ENCODE results near the gene CSMD2.

The CSMD2 gene

DNA sequence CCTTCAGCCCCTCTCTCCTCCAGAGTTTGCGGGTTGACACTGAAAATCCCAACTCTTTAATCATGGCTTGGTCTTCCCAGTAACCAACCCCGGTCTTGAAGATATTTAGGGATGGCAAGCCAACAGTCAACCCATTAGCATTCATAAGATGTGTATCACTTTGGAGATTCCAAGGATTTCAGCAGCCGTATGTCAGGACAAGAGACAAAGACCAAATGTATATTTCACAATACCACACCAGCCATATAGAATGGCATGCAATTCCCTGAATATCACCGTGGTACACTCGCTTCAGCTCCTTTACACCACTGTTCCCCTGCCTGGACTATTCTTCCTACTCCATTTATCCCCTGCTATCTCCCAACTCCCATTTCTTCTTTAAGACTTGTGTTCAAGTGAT lies 109.2 kb downstream of the CSMD2 start:
- TF ChIP-seq, protein P1, sequence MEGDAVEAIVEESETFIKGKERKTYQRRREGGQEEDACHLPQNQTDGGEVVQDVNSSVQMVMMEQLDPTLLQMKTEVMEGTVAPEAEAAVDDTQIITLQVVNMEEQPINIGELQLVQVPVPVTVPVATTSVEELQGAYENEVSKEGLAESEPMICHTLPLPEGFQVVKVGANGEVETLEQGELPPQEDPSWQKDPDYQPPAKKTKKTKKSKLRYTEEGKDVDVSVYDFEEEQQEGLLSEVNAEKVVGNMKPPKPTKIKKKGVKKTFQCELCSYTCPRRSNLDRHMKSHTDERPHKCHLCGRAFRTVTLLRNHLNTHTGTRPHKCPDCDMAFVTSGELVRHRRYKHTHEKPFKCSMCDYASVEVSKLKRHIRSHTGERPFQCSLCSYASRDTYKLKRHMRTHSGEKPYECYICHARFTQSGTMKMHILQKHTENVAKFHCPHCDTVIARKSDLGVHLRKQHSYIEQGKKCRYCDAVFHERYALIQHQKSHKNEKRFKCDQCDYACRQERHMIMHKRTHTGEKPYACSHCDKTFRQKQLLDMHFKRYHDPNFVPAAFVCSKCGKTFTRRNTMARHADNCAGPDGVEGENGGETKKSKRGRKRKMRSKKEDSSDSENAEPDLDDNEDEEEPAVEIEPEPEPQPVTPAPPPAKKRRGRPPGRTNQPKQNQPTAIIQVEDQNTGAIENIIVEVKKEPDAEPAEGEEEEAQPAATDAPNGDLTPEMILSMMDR (conservative IDR thresholded peaks at IDR 0.05; ENCODE audit: low read length), result no peak
- no peak for DNase-seq (ENCODE audit: low read depth)
- no peak overlapping the region for H3K4me3 ChIP-seq (ENCODE audit: low read length)

DNA sequence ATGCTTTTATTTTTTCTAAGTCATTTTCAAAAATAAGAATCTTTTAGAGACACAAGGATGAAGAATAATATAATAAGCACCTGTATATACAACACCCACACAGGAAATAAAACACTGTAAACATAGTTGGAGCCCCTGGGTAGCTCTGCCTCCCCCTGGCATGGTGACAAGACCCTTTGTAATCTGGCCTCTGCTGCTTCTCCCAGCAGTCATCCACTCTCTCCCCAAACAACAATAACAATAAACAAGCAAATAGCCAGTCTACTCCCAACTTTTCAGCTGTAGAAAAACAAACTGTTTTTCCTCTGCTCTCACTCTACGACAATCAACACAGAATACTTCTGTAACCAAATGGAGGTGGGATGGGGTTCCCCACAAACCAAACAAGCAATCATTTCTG lies 110.1 kb downstream of the CSMD2 start:
- no peak for DNase-seq (ENCODE audit: low read depth)
- H3K4me3 ChIP-seq (ENCODE audit: low read length), result no peak overlapping the region
- TF ChIP-seq, protein P1 (conservative IDR thresholded peaks at IDR 0.05; ENCODE audit: low read length), result no peak

DNA sequence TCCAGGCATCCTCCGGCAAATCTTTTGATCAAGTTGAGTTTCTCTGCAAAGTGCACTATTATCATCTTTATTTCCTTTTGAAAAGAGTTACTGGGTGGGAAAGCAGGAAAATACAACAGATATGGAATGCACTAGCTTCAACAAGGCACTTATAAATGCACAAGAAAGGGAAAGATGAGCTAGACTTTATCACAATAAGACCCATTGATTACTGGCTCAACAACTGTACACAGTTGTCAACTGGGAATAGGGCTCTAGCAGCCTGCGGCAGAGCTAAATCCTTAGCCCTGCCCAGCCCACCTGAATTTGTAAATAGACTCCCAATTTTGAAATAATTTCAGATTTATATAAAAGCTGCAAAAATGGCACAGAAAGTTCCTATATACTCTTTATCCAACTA lies 111.4 kb downstream of the CSMD2 start:
- TF ChIP-seq, protein P1 (conservative IDR thresholded peaks at IDR 0.05; ENCODE audit: low read length), result no peak
- DNase-seq (ENCODE audit: low read depth), result no peak
- no peak overlapping the region for H3K4me3 ChIP-seq (ENCODE audit: low read length)

DNA sequence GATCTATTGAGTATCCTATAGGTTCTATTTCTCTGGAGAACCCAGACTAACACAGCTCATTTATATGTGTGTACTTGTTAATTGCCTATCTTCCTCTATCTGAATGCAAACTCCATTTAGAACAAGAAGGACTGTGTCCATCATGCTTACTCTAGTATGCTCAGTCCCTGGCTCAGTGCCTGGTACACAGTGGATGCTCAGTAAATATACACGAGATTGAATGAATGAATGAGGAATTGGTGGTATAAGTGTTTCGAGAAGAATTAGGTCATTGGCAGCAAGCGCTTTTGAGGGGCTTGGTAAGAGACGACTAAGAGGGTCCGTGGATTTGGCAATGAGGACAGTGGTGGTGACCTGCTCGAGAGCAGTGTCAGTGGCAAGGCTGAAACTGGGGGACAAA lies 112.5 kb downstream of the CSMD2 start:
- DNase-seq (ENCODE audit: low read depth), result no peak
- H3K4me3 ChIP-seq (ENCODE audit: low read length), result no peak overlapping the region
- TF ChIP-seq, protein P1 (conservative IDR thresholded peaks at IDR 0.05; ENCODE audit: low read length), result no peak

DNA sequence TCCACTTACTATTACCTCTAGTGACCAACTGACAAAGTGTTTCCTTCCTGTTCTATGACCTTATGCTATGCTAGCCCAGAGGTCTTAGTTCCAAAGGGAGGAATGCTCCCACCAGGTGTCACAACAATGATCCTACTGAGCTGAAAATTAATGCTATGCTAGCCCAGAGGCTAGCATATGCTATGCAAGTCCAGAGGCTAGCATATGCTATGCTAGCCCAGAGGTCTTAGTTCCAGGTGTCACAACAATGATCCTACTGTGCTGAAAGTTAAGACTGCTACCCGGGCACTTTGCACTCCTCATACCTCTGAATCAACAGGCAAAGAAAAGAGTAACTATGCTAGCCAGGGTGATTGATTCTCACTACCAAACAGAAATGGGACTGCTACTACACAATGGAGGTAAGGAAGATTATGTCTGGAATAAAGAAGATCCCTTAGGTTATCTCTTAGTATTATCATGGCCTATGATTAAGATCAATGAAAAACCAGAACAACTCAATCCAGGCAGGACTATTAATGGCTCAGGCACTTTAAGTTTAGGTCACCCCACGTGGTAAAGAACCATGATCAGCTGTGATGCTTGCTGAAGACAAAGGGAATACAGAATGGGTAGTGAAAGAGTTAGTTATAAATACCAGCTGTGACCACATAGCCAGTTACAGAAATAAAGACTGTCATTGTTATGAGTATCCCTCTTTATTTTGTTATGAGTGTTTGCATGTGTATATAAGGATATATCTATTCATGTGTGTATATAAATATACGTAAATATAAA lies 114.1 kb downstream of the CSMD2 start:
- no peak for DNase-seq (ENCODE audit: low read depth)
- no peak overlapping the region for H3K4me3 ChIP-seq (ENCODE audit: low read length)
- TF ChIP-seq, protein P1 (conservative IDR thresholded peaks at IDR 0.05; ENCODE audit: low read length), result no peak

DNA sequence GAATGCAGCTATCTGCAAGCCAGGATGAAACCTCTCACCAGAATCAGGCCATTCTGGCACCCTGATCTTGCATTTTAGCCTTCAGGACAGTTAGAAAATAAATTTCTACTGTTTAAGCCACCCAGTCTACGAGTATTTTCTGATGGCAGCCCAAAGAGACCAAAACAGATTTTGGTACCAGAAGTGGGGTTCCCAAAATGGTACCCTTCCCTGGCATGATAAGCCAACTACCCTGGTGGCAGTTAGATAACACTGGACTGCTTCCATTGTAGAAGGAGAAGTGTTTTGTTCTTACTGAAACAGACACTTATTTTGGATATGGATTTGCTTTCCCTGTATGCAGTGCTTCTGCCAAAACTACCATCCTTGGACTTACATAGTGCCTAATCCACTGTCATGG lies 115.0 kb downstream of the CSMD2 start:
- TF ChIP-seq, protein P1 (conservative IDR thresholded peaks at IDR 0.05; ENCODE audit: low read length), result no peak
- DNase-seq (ENCODE audit: low read depth), result no peak
- no peak overlapping the region for H3K4me3 ChIP-seq (ENCODE audit: low read length)

DNA sequence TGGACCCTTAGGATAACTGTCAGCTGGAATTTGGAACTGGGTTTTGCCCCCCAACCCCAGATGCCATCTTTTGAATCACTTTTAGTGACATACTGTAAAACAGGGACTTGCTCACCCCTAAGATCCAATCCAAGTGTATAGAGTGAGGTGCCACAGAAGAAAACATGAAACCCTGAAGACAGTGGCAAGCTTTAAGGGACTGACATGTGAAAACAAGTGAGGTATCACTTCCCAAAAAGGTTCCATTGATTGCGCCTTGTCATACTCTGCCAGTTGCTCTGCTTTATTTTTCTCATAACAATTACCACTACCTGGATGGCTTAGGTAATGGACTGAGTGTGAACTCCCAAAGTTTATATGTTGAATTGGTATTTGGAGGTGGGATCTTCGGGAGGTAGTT lies 115.6 kb downstream of the CSMD2 start:
- H3K4me3 ChIP-seq (ENCODE audit: low read length), result no peak overlapping the region
- TF ChIP-seq, protein P1 (conservative IDR thresholded peaks at IDR 0.05; ENCODE audit: low read length), result no peak
- no peak for DNase-seq (ENCODE audit: low read depth)

All from AG10803 (cell line).